ENCODE data around the gene ATPAF1.

The ATPAF1 gene

GRCh38 chr1:46617833-46618232, 50.3 kb downstream of the ATPAF1 start:
- TF ChIP-seq ZFX (IDR thresholded peaks at IDR 0.05) (no peak), CTCF (conservative IDR thresholded peaks at IDR 0.05) (no peak)
- H3K27ac ChIP-seq: no peak overlapping the region

GRCh38 chr1:46617108-46617800, 50.9 kb downstream of the ATPAF1 start:
- TF ChIP-seq CTCF (conservative IDR thresholded peaks at IDR 0.05) (no peak), ZFX (IDR thresholded peaks at IDR 0.05) (no peak)
- H3K27ac ChIP-seq: peak overlapping the region; percentile 60

GRCh38 chr1:46616277-46617107, 51.7 kb downstream of the ATPAF1 start, which contains the start of gene MOB3C:
Gene MOB3C (minus strand): TSS chr1:46616811. CDS start chr1:46613321, 3,490 bp downstream.
- H3K27ac ChIP-seq: peak within 1 kb of the TSS; percentile 60

GRCh38 chr1:46615735-46616134, 52.4 kb downstream of the ATPAF1 start:
- TF ChIP-seq ZFX (IDR thresholded peaks at IDR 0.05) (no peak), CTCF (conservative IDR thresholded peaks at IDR 0.05) (no peak)
- H3K27ac ChIP-seq: peak overlapping the region; percentile 60; the same call in 1 of the 2 replicates

More at GRCh38 chr1:46616277-46617107, 51.7 kb downstream of the ATPAF1 start, which contains the start of gene MOB3C:
- TF ChIP-seq CTCF (conservative IDR thresholded peaks at IDR 0.05): no peak
- no peak for TF ChIP-seq ZFX (IDR thresholded peaks at IDR 0.05)

- no peak overlapping the region for H3K27ac ChIP-seq
- no peak for TF ChIP-seq ZFX (IDR thresholded peaks at IDR 0.05)
- TF ChIP-seq CTCF (conservative IDR thresholded peaks at IDR 0.05): no peak
These were observed 53.1 kb downstream of the ATPAF1 start for GRCh38 chr1:46615088-46615487.

GRCh38 chr1:46614604-46614984, 53.6 kb downstream of the ATPAF1 start:
- no peak overlapping the region for H3K27ac ChIP-seq
- no peak for TF ChIP-seq CTCF (conservative IDR thresholded peaks at IDR 0.05)
- TF ChIP-seq ZFX (IDR thresholded peaks at IDR 0.05): no peak

Data from C4-2B (cell line).